H54 (cell line): ENCODE results near the gene WDR1.

Experiments
- DNase-seq: peaks from one replicate; pipeline ENCODE4 v3.0.0; 2011; ENCODE audit warnings: low spot score, mixed read lengths; ENCODE audit not compliant: insufficient read length
- FAIRE-seq: peaks from 3 replicates; lab custom pipeline; 2011; peaks lifted over from hg19 to GRCh38; lab: Jason Lieb, UNC
- POLR2A ChIP-seq: IDR thresholded peaks from 2 replicates; pipeline ENCODE4 v1.6.1; 2011; ENCODE audit warnings: low read depth, mild to moderate bottlenecking, low read length

Gene WDR1

GRCh38 chr4:10093801-10094552, 22.6 kb downstream of the WDR1 start:
- DNase-seq, result no peak
- FAIRE-seq, result no peak

GRCh38 chr4:10093271-10093621, 23.4 kb downstream of the WDR1 start:
- DNase-seq (no peak), FAIRE-seq (no peak)
- no peak for TF ChIP-seq POLR2A

More at GRCh38 chr4:10093801-10094552, 22.6 kb downstream of the WDR1 start:
- no peak for TF ChIP-seq POLR2A

- FAIRE-seq (no peak), DNase-seq (no peak)
- TF ChIP-seq POLR2A, result no peak
Observed at GRCh38 chr4:10092481-10093270, 23.9 kb downstream of the WDR1 start.

- no peak for TF ChIP-seq POLR2A
- FAIRE-seq (no peak), DNase-seq (no peak)
Observed at GRCh38 chr4:10091531-10092181, 24.9 kb downstream of the WDR1 start.

- TF ChIP-seq POLR2A, result no peak
- no peak for DNase-seq
- FAIRE-seq, result no peak
Observed at GRCh38 chr4:10090467-10091250, 25.9 kb downstream of the WDR1 start.

GRCh38 chr4:10089346-10089745, 27.3 kb downstream of the WDR1 start:
- FAIRE-seq (no peak), DNase-seq (no peak)
- no peak for TF ChIP-seq POLR2A

- no peak for FAIRE-seq
Observed at GRCh38 chr4:10088135-10089010, 28.2 kb downstream of the WDR1 start.

GRCh38 chr4:10087152-10087791, 29.3 kb downstream of the WDR1 start:
- TF ChIP-seq POLR2A, result no peak
- DNase-seq (no peak), FAIRE-seq (no peak)

More at GRCh38 chr4:10088135-10089010, 28.2 kb downstream of the WDR1 start:
- no peak for TF ChIP-seq POLR2A
- no peak for DNase-seq

- no peak for TF ChIP-seq POLR2A
- FAIRE-seq, result no peak
Observed at GRCh38 chr4:10086506-10087120, 30.0 kb downstream of the WDR1 start.

GRCh38 chr4:10085828-10086505, 30.6 kb downstream of the WDR1 start:
- no peak for DNase-seq
- FAIRE-seq, result no peak
- TF ChIP-seq POLR2A, result no peak

More at GRCh38 chr4:10086506-10087120, 30.0 kb downstream of the WDR1 start:
- DNase-seq, result no peak

GRCh38 chr4:10085386-10085785, 31.2 kb downstream of the WDR1 start:
- TF ChIP-seq POLR2A, result no peak
- FAIRE-seq (no peak), DNase-seq (no peak)
